ENCODE measurements around the gene INSIG1. TPM values are rescaled to one million over a fixed set of nuclear protein-coding genes. Genes with fewer than 3 reads are reported as not detected.

INSIG1 gene
- total and polyA plus RNA-seq, 2 donors (not counting 3 experiments of a cell fraction or from before 2014, with no cell fraction given), result 79.3 to 102 TPM

GRCh38 chr7:155268921-155269650 is 28.6 kb upstream of the INSIG1 start:
- Histone ChIP-seq H3K36me3 (ENCODE audit: control insufficient read depth in 2 of 2, extremely low read depth in 1 of 2, insufficient read depth in 2 of 2, low read length in 2 of 2) (no peaks in the 10 kb centered on the region), H3K9me1 (replicated peaks; ENCODE audit: control insufficient read depth, extremely low read depth, insufficient read depth, low read length) (no peaks in the 10 kb centered on the region), H3K9me3 (replicated peaks; ENCODE audit: control insufficient read depth, insufficient read depth, low read length) (no peaks in the 10 kb centered on the region), H3K4me1 (ENCODE audit: control insufficient read depth, extremely low read depth, insufficient read depth, low read length) (no peaks in the 10 kb centered on the region), H2AFZ (ENCODE audit: low read depth, low read length) (no peak overlapping the region), H3K27ac (ENCODE audit: insufficient read depth, low read depth, low read length) (no peak overlapping the region), H3K27me3 (ENCODE audit: control insufficient read depth in 2 of 2, insufficient read depth in 2 of 2, low read length in 2 of 2) (peaks cover 4 to 20% of the 10 kb centered on the region in 2 experiments), H3K9ac (replicated peaks; ENCODE audit: extremely low read depth, insufficient read depth, low read length) (no peak overlapping the region), H3K4me2 (ENCODE audit: insufficient read depth, low read length) (no peak overlapping the region), H4K20me1 (replicated peaks; ENCODE audit: control insufficient read depth, extremely low read depth, insufficient read depth, low read length) (no peaks in the 10 kb centered on the region), H3K79me2 (ENCODE audit: control insufficient read depth, insufficient read depth, low read length) (no peaks in the 10 kb centered on the region), H3K4me3 (replicated peaks in 1 of 3; ENCODE audit: insufficient read depth in 1 of 3, low read depth in 1 of 3, low read length in 3 of 3) (no peak overlapping the region)
- CTCF ChIA-PET, result no interaction called here
- dilution Hi-C loops (cut with MboI; ENCODE audit: extremely low pct_ligation_motif_present, low sequenced_read_pairs), result no loop called here
- no TSS peak for BruUV-seq (replicated peaks)
- intact Hi-C loops (cut with micrococcal nuclease), result no loop called here
- no peak for DNase-seq (ENCODE audit: low read depth, low spot score)
- TF ChIP-seq, protein P1, sequence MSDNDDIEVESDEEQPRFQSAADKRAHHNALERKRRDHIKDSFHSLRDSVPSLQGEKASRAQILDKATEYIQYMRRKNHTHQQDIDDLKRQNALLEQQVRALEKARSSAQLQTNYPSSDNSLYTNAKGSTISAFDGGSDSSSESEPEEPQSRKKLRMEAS (IDR thresholded peaks at IDR 0.05; ENCODE audit: insufficient read depth, insufficient read length), result no peak
- no peak for TF ChIP-seq EZH2 (IDR thresholded peaks at IDR 0.05; ENCODE audit: borderline replicate concordance, low read depth, low read length, severe bottlenecking)
- no peak for TF ChIP-seq POLR2A (IDR thresholded peaks at IDR 0.05; ENCODE audit: low read depth, low read length)
- no peak for TF ChIP-seq JUN (IDR thresholded peaks at IDR 0.05; ENCODE audit: borderline replicate concordance, insufficient read depth, insufficient read length, low read depth)
- no peak for TF ChIP-seq POLR2AphosphoS5 (IDR thresholded peaks at IDR 0.05; ENCODE audit: insufficient read depth, low read depth, low read length)
- TF ChIP-seq, protein P2, sequence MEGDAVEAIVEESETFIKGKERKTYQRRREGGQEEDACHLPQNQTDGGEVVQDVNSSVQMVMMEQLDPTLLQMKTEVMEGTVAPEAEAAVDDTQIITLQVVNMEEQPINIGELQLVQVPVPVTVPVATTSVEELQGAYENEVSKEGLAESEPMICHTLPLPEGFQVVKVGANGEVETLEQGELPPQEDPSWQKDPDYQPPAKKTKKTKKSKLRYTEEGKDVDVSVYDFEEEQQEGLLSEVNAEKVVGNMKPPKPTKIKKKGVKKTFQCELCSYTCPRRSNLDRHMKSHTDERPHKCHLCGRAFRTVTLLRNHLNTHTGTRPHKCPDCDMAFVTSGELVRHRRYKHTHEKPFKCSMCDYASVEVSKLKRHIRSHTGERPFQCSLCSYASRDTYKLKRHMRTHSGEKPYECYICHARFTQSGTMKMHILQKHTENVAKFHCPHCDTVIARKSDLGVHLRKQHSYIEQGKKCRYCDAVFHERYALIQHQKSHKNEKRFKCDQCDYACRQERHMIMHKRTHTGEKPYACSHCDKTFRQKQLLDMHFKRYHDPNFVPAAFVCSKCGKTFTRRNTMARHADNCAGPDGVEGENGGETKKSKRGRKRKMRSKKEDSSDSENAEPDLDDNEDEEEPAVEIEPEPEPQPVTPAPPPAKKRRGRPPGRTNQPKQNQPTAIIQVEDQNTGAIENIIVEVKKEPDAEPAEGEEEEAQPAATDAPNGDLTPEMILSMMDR (IDR thresholded peaks at IDR 0.05; ENCODE audit: extremely low read depth in 1 of 2, insufficient read depth in 1 of 2, low read depth in 1 of 2, low read length in 2 of 2), result no peak
- no peak for TF ChIP-seq GATA2 (IDR thresholded peaks at IDR 0.05; ENCODE audit: insufficient read depth, insufficient read length, low read depth, low read length)
- TF ChIP-seq FOS (IDR thresholded peaks at IDR 0.05; ENCODE audit: borderline replicate concordance, insufficient read depth, low read length), result no peak
- no peak for TF ChIP-seq MYC (IDR thresholded peaks at IDR 0.05; ENCODE audit: low read depth, low read length)
- no peak for FAIRE-seq
- POLR2A ChIA-PET, result no interaction called here
